ENCODE results near the gene KRTAP10-10.
"Not testable (repeated sequence)": the region's sequence is repeated elsewhere in the genome, so short reads cannot be mapped to it uniquely, and the experiment has no call there.

The KRTAP10-10 gene

DNA sequence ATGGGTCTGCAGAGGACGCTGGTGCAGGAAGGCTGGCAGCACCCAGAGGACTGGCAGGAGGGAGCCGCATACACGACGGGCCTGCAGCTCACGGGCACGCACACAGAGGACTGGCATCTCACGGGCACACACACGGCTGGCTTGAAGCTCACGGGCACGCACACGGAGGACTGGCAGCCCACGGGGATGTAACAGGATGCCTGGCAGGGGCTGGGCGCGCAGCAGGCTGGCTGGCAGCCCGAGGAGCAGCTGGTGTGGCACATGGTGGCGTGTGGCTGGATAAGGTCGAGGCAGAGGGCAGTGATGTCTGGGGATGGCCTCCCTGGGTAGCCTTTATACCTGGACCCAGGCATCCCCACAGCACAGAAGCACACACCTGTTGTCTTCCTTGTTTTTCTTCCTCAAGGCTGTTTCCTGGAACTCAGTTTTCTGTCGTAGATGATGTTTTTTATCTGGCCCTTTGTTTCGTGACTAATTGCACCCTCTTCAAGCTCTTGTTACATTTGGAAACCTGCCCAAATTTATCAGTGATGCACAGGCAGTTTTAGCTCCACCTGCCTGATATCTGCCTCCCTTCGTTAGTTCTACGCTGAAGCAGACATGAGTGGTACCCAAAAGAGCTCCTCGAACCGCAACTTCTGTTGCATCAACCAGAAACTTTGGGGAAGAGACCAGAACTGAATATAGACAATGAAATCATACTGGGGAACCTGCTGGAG is 44.9 kb downstream of the KRTAP10-10 start, which contains the start of gene KRTAP12-1:
Gene KRTAP12-1, minus strand, starts transcription at position 303 of the 719 bp plus-strand sequence. Its CDS starts 40 bp downstream, at position 263.
- no peak for DNase-seq (ENCODE audit: low read depth in 2 of 2)

DNA sequence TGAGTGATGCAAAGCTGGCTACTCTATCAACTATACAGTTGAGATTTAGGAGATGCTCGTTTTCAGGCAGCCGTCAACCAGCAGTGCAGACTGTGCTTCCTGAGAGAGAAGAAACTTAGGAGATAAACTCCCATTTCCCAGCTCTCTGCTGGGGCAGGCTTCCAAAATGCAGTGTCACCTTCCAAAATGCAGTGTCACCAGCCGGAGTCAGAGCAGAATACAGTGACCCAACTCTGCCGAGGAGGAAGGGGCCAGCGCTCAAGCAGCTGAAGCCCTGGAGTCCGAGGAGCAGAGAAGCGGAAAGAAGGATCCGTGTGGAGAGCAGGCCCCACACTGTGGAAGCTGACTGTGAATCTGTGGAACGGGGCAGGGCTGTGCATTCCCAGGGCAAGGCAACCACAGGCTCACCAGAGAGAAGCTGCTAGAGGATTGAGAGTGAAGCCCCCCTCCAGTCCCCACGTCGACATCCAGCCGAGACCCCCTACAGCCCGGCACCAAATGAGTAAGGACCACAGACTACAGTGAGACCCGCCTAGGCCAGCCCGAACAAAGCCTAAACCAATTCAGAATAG is 45.5 kb downstream of the KRTAP10-10 start:
- DNase-seq (ENCODE audit: low read depth in 2 of 2) = no peak

DNA sequence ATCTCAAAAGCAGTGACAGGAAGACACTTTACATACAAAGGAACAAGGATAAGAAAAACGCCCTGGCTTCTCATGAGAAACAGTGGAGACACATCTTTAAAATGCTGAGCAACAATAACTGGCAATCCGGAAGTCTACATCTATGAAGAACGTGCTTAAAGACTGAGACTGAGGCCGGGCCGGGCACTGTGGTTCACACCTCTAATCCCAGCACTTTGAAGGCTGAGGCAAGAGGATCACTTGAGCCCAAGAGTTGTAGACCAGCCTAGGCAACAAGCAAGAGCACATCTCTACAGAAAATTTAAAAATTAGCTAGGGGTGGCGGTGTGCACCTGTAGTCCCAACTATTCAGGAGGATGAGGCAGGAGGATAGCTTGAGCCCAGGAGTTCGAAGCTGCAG is 46.9 kb downstream of the KRTAP10-10 start:
- no peak for DNase-seq (ENCODE audit: low read depth in 2 of 2)

DNA sequence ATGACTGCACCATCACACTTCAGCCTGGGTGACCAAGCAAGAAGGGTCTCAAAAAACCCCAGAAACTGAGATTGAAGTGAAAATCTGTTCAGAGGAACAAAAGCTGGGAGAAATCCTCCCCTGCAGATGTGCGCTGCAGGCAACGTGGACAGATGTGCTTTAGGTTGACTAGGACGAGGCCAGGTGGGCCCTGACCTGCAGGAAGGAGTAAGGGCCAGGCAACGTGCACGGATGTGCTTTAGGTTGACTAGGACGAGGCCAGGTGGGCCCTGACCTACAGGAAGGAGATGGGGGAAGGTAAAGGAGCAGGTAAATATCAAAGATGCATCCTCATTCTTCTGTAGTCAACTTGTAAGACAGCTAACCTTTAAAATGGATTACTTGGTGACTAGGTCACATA is 47.3 kb downstream of the KRTAP10-10 start:
- no peak for DNase-seq (ENCODE audit: low read depth in 2 of 2)

DNA sequence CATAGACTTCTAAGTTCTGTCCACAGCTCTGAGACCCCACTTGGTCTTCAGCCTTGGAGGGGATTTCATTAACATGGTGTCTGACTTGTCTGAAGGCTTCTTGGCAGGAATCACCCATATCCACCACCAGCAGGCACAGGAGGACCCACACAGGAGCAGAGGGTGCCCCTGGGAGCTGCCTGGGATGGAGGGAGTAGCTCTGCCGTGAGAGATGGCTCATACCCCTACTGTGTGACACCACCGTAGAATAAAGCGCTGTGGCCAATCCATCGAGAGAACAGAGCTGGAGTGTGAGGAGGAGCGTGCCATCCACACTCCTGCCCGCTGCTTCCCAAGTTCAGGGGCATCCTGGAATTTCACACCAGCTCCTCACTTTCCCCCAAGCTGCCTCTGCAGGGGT is 47.9 kb downstream of the KRTAP10-10 start:
- not testable (repeated sequence) for DNase-seq (ENCODE audit: low read depth in 2 of 2)

DNA sequence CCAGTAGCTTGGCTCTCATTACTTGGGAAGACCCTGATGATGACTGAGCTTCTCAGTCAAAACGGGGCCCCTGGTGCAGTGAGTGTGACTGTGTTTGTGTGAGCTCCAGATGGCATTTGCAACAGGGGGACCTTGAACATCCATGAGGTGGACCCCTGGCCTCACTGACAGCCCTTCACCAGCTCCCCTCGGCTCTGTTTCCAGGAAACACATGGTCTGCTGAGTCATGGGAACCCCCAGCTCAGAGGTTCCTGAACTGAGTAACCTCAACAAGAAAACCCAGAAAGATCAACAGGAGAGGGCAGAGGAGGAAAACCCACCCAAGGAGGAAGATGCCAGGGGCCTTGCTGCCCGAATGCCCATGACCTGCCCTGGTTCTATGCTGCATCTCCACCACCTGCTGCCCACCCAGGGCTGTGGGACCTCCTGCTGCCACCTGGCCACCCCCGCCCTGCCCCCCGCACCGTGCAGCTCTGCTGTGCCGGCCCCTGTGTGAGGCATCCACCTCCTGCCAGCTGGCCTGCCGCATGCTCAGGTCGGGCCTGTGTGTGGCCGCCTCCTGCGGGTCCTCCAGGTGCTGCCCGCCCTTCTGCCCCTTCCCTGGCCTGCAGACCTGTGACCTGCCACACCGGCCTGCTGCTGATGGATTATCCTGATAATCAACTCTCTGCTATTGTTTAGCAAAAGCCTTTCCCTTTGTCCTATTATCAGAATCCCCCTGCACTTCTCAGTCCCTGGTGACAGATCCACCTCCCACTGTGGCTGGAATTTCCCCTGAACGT is 49.0 kb downstream of the KRTAP10-10 start:
- no peak for DNase-seq (ENCODE audit: low read depth in 2 of 2)

DNA sequence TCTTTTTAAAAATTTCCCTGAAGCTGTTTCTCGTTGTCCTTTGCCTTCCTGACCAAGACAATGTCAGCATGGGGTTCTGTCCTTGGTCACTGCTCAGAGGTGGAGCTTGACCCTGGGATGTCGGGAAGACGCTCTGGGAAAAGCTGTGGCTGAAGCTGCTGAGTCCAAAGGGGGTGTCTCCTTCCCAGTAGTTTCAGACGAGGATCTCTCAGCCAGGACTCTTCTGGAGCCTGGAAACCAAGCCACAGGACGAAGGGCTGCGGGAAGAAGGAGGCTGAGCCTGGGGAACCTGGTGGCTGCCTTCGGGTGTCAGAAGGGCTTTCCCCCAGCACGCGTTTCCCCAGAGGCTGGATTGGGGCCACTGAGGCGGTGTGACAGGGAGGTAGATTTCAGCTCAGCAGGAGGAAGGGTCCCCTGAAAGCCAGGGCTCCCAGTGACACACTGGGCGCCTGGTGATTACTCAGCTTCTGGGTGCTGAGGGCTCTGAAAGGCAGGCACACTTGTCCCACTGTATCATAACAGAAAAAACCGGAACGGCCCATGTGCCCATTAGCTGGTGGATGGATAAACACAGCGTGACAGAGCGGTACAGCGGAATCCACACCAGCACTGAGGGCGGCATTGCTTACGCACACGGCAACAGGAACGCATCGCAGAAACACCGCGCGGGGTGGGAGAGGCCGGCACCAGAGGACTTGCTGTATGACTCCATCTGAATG is 49.8 kb downstream of the KRTAP10-10 start:
- no peak for DNase-seq (ENCODE audit: low read depth in 2 of 2)

DNA sequence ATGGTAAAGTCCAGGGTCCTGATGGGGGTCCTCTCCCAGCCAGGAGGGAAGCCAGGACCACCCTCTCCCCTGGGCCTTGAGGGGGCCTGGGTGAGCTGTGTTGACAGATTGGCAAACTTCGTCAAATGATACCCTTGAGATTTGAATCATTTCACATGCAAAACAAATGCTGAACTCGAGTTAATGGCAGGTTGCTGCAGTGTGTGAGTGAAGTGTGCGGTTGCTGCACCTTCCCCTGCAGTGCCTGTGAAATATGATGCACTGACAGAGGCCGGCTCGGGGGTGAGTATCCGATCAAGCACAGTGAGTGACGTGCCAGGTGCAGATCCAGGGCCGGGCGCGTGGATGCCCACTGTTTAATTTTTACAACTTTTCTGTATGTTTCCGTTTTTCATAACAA is 50.5 kb downstream of the KRTAP10-10 start:
- DNase-seq (ENCODE audit: low read depth in 2 of 2) = no peak

Measured in activated CD8-positive, alpha-beta memory T cell treated with anti-CD3 and anti-CD28 coated beads for 4 hours (primary cell).